GM21737 (cell line): Measurements from ENCODE around the gene ANP32A.
"Not testable (repeated sequence)": the region's sequence is repeated elsewhere in the genome, so short reads cannot be mapped to it uniquely, and the experiment has no call there.

Experiments used
- ATAC-seq: cut with Tn5 transposase; IDR thresholded peaks from one replicate; pipeline ENCODE4 v1.9.1; 2021; ENCODE audit warnings: mild to moderate bottlenecking, moderate library complexity; ENCODE audit not compliant: unreplicated experiment

Gene ANP32A

DNA sequence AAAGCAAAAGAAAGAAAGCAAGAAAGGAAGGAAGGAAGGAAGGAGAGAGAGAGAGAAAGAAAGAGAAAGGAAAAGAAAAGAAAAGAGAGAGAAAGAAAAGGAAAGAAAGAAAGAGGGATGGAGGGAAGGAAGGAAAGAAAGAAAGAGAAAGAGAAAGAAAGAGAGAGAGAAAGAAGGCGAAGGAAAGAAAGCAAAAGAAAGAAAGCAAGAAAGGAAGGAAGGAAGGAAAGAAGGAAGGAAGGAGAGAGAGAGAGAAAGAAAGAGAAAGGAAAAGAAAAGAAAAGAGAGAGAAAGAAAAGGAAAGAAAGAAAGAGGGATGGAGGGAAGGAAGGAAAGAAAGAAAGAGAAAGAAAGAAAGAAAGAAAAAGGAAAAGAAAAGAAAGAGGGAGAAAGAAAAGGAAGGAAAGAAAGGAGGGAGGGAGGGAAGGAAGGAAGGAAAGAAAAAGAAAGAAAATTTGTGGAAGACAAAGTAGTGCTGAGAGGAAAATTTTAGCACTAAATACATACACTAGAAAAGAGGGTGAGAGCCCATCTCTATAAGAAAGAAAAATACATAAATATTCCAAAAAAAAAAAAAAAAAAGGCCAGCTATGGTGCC is 60.6 kb downstream of the ANP32A start:
- not testable (repeated sequence) for ATAC-seq

DNA sequence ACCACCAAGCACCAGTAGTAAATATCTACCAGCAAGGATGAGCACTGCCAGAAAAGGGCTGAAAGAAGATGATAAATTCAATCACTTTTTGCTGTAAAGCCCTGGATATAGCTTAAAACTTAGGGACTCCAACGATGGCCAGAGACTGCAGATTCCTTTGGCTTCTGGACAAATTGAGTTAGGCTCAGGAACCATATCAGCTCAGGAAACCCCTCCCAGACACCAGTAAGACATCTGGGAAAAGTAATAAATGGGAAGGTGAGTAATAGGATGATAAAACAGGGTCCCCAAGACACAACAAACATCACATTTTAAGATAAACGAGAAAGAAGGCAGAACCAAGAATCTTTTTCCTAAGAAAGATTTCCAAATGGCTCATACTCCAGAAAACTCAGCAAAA is 65.0 kb downstream of the ANP32A start:
- no peak for ATAC-seq

DNA sequence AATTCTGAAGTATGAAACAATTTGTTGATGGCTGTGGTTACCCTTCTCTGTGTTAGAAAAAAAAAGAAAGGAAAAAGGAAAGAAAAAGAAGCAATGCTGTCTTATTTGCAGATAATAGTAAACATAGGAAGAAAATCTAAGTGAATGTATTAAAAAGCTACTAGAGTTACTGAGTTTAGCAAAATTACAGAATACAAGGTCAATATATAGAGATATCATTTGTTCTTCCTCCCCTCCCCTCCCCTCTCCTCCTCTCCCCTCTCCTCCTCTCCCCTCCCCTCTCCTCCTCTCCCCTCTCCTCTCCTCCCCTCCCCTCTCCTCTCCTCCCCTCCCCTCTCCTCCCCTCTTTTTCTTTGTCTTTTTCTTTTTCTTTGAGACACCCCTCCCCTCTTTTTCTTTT is 69.1 kb downstream of the ANP32A start:
- ATAC-seq = no peak

DNA sequence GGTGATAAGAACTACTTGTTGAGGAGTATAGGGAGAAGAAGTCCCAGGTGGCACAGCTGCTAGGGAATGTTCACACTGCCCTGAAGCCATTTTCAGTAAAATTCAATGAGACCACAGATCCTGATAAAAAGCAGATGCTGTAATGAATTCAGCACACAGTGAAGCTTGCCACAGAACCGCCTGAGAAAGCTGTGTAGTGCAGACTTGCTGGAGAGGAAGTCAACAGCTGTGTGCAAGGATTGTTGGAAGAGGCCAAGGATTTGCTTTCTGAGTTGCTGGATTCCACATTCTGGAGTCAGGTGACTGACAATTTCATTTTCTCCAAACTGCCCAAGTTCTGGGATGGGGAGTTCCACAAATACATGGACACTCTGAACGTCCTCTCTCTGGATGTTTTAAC is 70.9 kb downstream of the ANP32A start:
- ATAC-seq = no peak

DNA sequence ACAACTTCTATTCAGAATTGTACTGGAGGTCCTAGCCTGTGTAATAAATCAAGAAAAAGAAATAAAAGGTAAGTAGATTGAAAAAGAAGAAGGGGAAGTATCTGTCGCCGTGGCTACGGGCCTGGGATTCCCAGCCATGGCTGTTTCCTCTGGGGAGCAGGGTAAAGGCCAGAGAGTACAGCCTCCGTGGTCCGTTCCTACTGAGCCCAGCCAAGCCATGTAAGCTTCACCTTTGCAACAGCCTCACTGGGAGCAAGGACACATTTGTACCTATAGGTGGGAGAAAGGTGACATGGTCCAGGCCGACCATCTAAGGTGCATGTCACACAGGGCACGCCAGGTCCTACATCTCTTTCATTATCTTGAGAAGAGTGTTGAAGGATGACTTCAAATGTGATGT is 71.3 kb downstream of the ANP32A start:
- no peak for ATAC-seq

DNA sequence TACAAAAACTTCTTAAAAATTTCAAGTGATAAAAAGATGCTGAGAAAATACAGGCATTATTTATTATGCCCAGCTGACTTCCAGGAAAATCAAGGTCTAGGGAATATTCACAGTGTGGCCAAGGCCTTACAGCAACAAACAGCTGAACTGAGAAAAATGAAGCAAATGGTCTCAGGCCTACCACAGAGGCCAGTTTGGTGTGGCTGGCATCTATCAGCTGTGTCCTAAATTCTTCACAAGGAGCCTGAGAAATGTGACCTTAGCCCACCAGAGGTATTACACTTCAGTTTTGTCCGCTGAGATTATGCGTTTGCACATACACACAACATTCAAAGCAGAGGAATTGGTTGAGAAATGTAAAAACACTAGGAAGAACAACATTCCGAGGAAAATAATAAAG is 77.4 kb downstream of the ANP32A start:
- no peak for ATAC-seq

DNA sequence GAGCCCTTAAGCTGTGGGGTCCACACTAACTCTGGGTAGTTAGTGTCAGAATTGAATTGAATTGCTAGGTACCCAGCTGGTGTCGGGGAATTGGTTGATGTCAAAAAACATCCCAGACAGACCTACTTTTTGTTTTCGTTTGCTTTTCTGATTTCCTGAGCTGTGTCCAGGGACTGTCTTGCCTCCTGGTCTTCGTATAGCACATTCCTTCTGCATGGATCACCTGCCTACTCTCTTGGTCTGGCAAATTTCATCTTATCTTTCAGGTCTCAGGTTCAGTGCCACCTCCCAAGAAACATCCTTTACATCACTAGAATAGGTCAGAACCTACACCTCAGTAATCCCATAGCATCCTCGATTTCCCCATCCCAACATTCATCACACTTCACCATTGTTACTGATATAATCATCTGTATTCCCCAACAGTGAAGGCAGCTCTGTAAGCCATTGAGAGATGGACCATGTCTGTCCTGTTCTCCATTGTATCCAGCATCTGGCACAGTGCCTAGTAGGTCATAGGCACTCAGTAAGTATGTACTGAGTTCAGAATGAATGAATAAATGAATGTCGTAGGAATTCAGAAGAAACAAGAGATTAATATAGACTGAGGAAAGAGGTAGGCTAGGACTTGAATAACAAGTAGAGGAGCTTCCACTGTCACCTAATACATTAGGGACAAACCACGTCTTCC is 81.2 kb downstream of the ANP32A start:
- no peak for ATAC-seq

DNA sequence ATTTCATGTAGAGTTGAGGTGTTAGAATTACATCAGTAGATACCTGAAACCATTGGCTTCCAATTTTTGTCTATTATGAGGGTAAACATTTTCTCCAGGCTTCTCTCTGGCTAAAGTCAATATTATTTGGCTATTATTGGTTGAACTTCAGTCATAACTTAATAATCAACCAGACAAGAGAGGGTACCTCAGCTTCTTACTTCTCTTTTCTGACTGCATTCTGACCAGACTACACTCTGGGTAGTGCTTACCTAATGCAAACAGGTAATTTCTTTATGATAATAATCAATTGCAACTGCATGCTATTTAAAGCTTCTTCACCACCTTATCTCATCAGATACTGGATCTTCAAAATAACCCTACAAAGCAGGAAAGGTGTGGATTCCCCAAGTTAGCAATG is 85.1 kb downstream of the ANP32A start:
- ATAC-seq = no peak

DNA sequence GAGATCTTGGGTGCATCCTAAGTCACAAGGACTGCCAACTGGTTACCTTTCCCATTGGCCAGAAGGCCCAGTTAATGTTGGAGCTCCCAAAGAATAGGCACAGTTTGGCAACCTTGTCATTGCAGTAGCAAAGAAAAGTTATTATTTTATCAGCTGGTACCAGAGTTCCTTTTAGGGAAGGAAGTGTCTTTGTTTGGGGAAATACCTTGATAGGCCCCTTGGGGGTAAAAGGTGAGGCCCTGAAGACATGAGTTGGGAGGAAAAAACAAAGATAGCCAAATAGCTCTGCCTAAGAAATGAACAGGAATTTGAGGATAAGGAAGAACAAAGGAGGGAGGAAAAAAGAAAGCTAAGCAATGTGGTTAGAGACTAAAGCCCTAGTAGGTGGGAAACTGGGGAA is 85.8 kb downstream of the ANP32A start:
- ATAC-seq = no peak

DNA sequence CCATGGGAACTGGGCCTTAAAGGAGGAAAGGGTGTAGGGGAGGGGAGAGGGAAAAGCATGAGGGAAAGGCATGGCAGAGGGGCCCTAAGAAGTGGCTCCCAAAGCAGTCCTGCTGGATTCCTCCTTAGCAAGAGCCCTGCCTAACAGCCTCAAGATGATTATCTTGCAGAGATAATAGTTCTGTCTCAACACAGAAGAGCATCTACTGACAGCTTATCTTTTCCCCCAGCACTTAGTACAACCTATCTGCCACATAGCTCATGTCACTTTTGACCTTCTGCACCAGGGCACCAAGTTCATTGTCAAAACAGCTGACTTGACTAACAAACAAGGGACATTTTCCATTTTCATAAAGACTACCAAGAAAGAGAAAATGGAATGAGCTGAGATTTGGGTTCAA is 86.3 kb downstream of the ANP32A start:
- ATAC-seq = no peak

DNA sequence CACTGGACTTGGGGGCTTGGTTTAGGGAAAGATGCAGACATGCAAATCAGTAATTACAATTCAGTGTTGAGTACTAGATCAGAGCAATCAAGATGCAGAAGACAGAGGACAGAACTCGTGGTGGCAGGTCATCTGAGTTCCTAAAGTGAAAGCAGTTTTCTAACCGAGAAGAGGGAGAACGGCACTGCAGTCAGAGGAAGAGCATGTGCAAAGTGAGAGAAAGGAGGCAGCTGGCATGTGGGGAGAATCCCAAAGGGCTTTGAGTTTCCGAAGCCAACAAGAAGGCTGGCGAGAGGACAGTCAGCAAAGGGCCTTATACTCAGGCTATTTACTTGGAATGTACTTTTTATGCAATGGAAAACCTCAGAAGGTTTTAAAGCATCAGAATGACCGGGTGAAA is 87.0 kb downstream of the ANP32A start:
- ATAC-seq = no peak

DNA sequence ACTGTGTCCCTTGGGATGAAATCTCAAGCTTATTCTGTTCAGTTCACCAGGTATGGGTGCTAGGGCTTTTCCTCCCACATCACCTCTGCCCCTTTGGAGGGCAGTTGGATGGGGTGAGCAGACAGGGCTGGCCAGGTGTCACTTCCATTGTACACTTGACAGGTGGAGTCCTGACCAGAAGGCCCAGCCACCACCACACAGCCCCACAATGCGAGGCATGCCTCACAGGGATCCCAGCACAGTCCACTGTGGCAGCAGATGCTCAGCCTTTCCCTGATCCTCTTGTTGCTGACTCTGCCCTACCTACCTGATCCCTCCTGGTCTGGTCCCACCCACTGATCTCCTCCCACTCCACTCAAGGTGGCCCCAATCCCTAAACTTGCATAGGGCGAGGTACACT is 88.2 kb downstream of the ANP32A start:
- no peak for ATAC-seq

DNA sequence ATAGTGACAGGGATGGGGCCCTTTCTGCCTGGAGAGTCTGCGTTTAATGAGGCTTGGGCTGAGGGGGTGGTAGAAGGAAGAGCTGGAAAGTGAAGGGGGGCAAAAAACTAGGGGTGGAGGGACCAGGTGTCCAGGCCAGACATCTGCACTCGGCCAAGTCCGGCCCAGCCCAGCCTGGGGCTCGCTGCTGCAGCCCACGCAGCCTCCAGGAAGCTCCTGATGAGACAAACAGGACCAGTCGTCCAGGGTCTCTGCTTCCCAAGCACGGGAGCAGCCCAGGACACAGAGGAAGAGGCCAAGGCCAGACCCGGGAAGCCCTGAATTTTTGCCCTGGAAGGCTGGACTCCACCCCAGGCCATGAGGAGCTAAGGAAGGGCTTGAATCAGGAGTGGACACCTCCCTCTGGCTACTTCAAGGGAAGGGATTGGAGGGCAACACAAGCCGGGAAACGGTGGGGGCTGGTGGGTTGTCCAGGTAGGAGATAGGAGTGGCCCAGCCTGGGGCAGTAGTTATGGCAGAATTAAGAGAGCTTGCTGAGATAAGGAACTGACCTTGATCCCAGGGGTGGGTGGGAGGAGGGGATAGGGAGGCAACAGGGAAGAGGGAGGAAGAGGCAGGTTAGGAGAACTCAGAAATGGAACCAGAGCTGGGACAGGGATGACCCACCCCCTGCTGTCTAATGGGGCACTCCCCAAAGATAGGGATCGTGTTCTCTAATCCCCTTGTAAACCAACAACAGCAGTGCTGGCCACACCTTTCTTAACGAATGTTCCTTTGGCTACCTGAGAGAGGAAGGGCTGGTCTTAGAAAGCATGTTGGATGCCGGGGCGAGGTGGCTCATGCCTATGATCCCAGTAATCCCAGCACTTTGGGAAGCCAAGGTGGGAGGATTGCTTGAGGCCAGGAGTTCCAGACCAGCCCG is 89.5 kb downstream of the ANP32A start:
- no peak for ATAC-seq

DNA sequence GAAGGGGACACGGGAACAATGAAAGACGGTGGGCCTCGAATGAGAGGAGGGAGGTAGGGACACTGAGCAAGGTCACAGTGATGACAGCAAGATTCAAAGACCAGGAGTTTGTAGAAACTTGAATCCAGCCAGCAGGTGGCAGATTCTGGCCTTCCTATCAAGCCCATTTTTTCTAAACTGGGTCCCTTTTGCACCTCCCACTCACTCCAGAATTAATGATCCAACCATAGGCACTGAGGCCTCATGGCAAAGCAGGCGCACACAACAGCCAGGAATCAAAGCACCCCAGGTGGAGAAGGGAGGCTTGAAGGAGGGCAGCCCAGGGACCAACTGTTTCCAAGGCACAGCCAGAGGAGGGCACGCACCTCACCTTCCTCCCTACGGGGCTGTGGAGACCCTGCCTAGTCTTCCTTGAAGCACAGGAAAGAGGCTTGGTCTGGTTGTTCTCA is 90.2 kb downstream of the ANP32A start:
- no peak for ATAC-seq

DNA sequence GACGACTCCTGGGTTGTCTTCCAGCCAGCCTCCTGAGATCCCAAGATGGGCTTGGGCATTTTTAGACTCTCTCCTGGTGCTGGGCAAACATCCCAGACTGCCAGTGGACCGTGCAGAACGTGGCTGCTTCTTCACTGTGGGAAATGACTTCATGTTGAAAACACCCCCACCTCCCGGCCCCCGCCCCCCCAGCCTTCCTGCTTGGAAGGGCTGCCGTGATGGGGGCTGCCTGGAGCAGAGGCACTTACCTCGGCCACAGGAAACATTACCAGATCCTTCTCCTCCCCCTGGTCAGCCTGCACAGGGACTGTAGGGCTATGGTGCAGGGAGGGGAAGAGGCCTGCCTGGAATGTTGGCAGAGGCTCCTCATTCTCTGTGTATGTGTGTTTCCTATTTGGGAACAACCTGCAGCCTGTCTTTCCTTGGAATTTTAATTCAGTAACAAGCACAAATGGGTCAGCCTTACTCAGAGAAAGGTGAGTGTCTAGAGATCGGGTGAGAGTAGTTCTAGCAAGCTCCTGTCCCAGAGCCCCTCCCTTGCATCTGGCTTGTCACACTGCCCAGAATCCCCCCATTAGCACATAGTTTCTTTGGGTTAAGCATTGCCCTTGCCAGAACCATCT is 90.8 kb downstream of the ANP32A start:
- no peak for ATAC-seq
